Parathyroid adenoma (tissue), 2 donors: ENCODE results near the gene NUTM2F.
"Not testable (repeated sequence)": the region's sequence is repeated elsewhere in the genome, so short reads cannot be mapped to it uniquely, and the experiment has no call there.

Experiments
- H2AFZ ChIP-seq: fragments of 300-600 bp; sonication (generic); one replicate; pipeline ENCODE4 v1.7.0; 2017; ENCODE audit warnings: antibody characterized with exemption, mild to moderate bottlenecking
- H3K27ac ChIP-seq: fragments of 300-600 bp; sonication (generic); one replicate; pipeline ENCODE4 v1.7.0; 2017
- H3K27me3 ChIP-seq: fragments of 300-600 bp; sonication (generic); one replicate; pipeline ENCODE4 v1.7.0; 2017; ENCODE audit warnings: low read length; ENCODE audit not compliant: control insufficient read depth, insufficient read depth
- H3K36me3 ChIP-seq: fragments of 300-600 bp; sonication (generic); one replicate; pipeline ENCODE4 v1.7.0; 2017; ENCODE audit warnings: low read length; ENCODE audit not compliant: control insufficient read depth, insufficient read depth
- H3K4me1 ChIP-seq: fragments of 300-600 bp; sonication (generic); one replicate; pipeline ENCODE4 v1.7.0; 2017; ENCODE audit warnings: control low read depth
- H3K4me2 ChIP-seq: fragments of 300-600 bp; sonication (generic); one replicate; pipeline ENCODE4 v1.7.0; 2017; ENCODE audit warnings: low read length
- H3K4me3 ChIP-seq: fragments of 300-600 bp; sonication (generic); one replicate; pipeline ENCODE4 v1.7.0; 2017; ENCODE audit warnings: low read depth, low read length
- H3K79me2 ChIP-seq: fragments of 300-600 bp; sonication (generic); one replicate; pipeline ENCODE4 v1.7.0; 2017; ENCODE audit warnings: control low read depth
- H3K9ac ChIP-seq: fragments of 300-600 bp; sonication (generic); one replicate; pipeline ENCODE4 v1.7.0; 2017; ENCODE audit warnings: mild to moderate bottlenecking
- H3K9me3 ChIP-seq: fragments of 300-600 bp; sonication (generic); one replicate; pipeline ENCODE4 v1.7.0; 2017; ENCODE audit warnings: low read length; ENCODE audit not compliant: control insufficient read depth
- donor health status: primary hyperparathyroidism.

NUTM2F gene

DNA sequence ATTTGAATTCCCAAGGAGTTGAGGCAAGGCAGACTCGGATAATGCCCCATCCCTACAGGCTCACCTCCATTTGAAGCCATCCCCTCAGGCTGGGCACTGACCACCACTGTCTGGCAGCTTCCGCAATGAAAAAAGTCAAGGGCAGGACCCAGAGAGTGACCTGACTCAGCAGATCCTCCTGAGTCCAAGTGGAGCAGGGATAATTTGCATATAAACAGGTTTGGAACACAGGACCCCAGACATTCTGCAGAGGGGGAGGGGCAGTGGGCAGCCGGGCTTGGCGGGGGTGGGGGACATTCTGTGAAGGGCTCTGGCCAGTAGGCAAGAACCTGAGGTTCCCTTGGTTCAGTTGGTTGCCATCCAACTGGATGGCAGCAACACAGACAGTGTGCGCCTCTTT lies at the start of gene NUTM2F:
Gene NUTM2F (minus strand): TSS at position 101 of the 400 bp plus-strand sequence. CDS start 21 bp downstream, at position 80.
- not testable (repeated sequence) for H3K27me3 ChIP-seq, H2AFZ ChIP-seq, H3K27ac ChIP-seq, H3K36me3 ChIP-seq, H3K4me3 ChIP-seq, H3K79me2 ChIP-seq, H3K9ac ChIP-seq, H3K9me3 ChIP-seq, H3K4me1 ChIP-seq, H3K4me2 ChIP-seq

- not testable (repeated sequence) for H3K36me3 ChIP-seq, H3K9ac ChIP-seq, H3K79me2 ChIP-seq, H2AFZ ChIP-seq, H3K9me3 ChIP-seq, H3K27me3 ChIP-seq, H3K4me1 ChIP-seq
- peak overlapping the region; percentile 53 for H3K4me2 ChIP-seq
- peak overlapping the region; percentile 64 for H3K27ac ChIP-seq
- H3K4me3 ChIP-seq = peak overlapping the region; percentile 34
These were observed 46.8 kb upstream of the NUTM2F start for GRCh38 chr9:94375197-94375596.

DNA sequence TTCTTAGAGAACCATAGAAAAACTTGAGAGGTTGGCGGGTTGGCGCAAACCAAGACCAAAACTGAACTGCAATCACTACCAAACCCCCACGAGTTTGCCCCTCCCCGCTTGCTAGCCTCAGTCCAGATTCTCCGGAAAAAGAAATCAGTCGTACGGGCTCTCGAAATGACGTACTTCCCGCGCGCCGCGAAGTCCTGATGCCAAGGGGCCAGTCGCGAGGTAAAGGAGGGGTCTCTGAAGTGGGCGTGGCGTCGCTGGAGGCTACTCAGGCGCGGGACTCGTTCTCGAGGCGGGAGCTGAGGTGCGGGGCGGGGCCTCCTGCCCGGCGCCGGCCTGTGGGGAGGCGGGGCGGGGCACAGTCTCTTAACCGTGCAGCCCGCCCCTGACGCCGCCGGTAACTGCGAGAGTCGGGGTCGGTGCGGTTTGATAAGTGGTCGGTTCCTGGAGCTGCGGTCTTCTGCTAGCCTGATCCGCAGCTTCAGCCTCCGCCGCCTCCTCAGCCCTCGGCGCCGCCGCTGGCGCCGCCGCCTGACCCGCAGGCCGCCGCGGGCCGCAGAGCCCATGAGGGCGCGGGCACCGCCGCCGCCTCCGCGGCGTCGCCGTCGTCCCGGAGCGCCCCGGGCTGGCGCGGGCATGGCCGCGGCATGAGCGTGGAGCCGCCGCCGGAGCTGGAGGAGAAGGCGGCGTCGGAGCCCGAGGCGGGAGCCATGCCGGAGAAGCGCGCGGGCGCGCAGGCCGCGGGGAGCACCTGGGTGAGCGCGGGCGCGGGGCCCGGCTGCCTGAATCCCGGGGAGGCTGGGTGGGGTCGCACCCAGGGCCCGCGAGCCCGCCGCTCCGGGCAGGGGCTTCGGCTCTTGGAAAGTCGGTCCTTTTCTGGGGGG lies 46.0 kb upstream of the NUTM2F start:
- H3K27me3 ChIP-seq, H3K9me3 ChIP-seq, H3K9ac ChIP-seq, H3K36me3 ChIP-seq, H3K79me2 ChIP-seq, H3K4me1 ChIP-seq: not testable (repeated sequence)
- Histone ChIP-seq H3K4me3 (peak overlapping the region; percentile 64), H3K4me2 (peak overlapping the region; percentile 67), H2AFZ (peak overlapping the region; percentile 82), H3K27ac (peak overlapping the region; percentile 72)

DNA sequence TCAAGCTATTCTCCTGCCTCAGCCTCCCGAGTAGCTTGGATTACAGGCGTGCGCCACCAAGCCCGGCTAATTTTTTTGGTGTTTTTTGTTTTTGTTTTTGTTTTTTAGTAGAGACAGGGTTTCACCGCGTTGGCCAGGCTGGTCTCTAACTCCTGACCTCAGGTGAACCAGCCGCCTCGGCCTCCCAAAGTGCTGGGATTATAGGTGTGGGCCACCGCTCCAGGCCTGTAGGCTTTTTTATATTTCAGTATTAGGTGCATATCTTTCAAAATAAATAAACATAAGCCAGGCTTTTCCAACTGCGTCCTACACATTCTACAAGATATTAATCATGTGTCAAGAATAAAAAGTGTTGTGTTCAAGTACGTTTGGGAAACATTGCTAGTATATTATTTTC lies 45.3 kb upstream of the NUTM2F start:
- H3K27me3 ChIP-seq, H3K79me2 ChIP-seq, H3K9ac ChIP-seq, H3K9me3 ChIP-seq, H3K4me1 ChIP-seq, H3K36me3 ChIP-seq: not testable (repeated sequence)
- Histone ChIP-seq H2AFZ (peak overlapping the region; percentile 82), H3K4me2 (peak overlapping the region; percentile 67), H3K4me3 (peak overlapping the region; percentile 64), H3K27ac (peak overlapping the region; percentile 72)

GRCh38 chr9:94370266-94370665 lies 41.8 kb upstream of the NUTM2F start:
- not testable (repeated sequence) for H3K4me2 ChIP-seq, H3K27ac ChIP-seq, H3K36me3 ChIP-seq, H2AFZ ChIP-seq, H3K27me3 ChIP-seq, H3K4me1 ChIP-seq, H3K4me3 ChIP-seq, H3K9me3 ChIP-seq, H3K9ac ChIP-seq, H3K79me2 ChIP-seq

DNA sequence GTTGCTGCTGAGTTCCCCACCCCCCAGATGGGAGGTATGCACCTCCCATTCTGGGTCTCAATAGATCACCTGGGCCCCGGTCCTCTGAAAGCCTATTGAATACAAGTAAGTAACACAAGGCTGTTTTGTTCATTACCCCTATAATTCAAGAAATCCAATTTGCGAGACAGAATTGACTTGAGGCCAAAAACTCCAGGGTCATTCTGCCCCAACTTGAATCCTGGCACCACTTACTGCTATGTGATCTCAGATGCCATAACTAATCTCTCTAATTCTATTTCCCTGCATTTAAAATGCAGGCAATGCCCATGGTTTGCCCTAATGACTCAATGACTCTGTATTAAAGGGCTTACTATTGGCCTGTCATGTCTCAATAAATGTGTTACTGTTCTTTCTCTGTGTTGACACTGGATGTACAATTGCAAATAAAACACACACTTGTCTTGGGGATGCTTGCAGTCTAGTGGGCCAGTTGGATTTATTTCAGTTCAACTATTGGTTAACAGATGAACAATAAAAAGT lies 35.7 kb upstream of the NUTM2F start:
- not testable (repeated sequence) for H3K9me3 ChIP-seq, H3K4me1 ChIP-seq, H3K27ac ChIP-seq

DNA sequence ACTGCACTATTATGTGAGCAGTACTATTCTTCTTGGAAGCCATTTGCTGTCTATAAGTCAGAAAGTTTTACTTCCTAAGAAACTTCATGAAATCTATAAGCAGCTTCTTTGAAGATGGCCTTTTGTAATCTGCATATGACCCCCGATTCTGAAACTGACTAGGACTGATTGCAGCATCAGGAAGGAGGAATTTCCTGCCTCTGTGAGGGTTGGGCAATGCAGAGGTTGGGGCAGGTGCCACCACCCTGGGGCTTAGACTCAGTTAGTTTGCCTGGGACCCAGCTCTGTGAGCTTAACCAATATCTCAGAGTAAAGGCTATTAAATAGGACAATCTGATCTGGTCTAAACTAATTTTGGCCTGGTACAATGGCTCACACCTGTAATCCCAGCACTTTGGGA lies 28.7 kb upstream of the NUTM2F start:
- not testable (repeated sequence) for H3K27ac ChIP-seq, H3K27me3 ChIP-seq, H3K4me1 ChIP-seq, H3K4me3 ChIP-seq, H3K9me3 ChIP-seq, H2AFZ ChIP-seq, H3K36me3 ChIP-seq, H3K4me2 ChIP-seq, H3K9ac ChIP-seq, H3K79me2 ChIP-seq

More for the DNA sequence above, 35.7 kb upstream of the NUTM2F start:
- not testable (repeated sequence) for H3K9ac ChIP-seq, H3K4me3 ChIP-seq, H3K36me3 ChIP-seq, H2AFZ ChIP-seq, H3K79me2 ChIP-seq, H3K27me3 ChIP-seq, H3K4me2 ChIP-seq

DNA sequence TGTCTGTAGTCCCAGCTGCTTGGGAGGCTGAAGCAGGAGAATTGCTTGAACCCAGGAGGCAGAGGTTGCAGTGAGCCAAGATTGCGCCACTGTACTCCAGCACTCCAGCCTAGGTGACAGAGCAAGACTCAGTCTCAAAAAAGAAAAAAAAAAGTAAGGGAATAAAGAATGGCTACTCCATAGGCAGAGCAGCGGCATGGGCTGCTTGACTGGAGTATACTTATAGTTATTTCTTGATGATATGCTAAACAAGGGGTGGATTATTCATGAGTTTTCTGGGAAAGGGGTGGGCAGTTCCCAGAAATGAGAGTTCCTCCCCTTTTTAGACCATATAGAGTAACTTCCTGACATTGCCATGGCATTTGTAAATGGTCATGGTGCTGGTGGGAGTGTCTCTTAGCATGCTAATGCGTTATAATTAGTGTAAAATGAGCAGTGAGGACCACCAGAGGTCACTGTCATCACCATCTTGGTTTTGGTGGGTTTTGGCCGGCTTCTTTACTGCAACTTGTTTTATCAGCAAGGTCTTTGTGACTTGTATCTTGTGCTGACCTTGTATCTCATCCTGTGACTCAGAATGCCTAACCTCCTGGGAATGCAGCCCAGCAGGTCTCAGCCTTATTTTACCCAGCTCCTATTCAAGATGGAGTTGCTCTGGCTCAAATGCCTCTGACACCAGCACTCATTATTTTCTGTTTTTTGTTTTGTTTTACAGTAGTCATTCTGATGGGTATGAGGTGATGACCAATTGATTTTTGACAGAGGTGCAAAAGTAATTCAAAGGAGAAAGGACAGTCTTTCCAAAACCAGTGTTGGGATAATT lies 23.7 kb upstream of the NUTM2F start:
- not testable (repeated sequence) for H2AFZ ChIP-seq, H3K27ac ChIP-seq, H3K27me3 ChIP-seq, H3K9ac ChIP-seq, H3K36me3 ChIP-seq, H3K79me2 ChIP-seq, H3K4me3 ChIP-seq, H3K4me2 ChIP-seq, H3K4me1 ChIP-seq, H3K9me3 ChIP-seq

DNA sequence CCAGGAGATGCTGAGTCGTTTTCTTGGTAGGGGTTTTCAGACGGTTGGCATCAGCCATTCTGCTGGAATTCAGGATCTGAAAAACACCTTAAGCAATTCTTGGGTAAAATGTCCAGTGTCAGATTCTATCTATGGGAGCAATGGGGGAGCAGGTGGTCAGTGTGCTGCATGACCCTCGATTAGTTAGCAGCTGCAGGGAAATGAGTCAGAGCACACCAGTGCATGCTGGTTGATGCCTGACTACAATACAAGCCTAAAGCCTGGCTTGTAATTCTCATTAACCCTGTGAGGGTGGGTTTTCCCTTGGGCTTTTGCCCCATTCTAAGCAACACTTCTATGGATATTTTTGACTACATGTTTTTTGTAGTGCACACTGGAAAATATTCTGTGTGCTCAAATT lies 20.3 kb upstream of the NUTM2F start:
- H3K9me3 ChIP-seq, H3K4me3 ChIP-seq, H3K27me3 ChIP-seq, H3K9ac ChIP-seq, H3K36me3 ChIP-seq, H3K4me2 ChIP-seq, H3K79me2 ChIP-seq, H2AFZ ChIP-seq, H3K27ac ChIP-seq, H3K4me1 ChIP-seq: not testable (repeated sequence)

DNA sequence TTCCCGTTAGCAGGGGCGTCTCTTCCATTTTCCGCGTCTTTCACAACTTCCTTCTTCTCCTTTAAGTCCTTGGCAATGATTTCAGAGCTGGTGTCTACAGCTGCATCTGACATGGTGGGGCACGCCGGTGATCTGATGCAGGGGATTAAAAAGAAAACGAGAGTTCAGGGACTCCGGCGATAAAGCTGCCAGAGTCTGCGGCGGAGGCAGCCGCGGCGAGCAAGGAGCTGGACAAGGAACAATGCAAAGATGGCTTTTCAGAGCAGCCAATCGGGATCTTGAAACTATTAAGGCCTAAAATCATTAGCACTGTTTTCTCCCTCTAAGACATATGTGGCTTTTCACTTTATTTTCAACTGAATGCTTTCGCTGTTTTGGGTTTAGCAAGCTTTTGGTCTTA lies 19.0 kb upstream of the NUTM2F start:
- not testable (repeated sequence) for H3K4me2 ChIP-seq, H3K9ac ChIP-seq, H3K4me3 ChIP-seq, H3K36me3 ChIP-seq, H3K4me1 ChIP-seq, H3K9me3 ChIP-seq, H3K79me2 ChIP-seq, H3K27me3 ChIP-seq, H2AFZ ChIP-seq, H3K27ac ChIP-seq

DNA sequence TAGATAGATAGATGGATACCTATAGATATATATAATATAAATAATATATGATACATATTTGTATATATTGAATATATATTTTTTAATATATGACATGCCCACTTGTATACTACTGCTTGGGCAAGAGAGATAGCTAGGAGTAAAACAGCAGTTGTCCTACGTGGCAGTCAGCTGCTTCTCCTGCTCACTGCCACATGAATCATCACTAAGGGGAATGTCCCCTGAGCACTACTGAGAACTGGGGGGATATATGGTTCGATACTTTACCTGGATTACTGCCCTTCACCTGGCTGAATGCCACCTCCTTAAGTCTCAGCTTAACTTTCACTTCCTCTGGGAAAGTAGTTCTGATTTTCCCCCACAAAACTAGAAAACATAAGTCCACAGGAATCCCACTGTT lies 13.3 kb upstream of the NUTM2F start:
- H2AFZ ChIP-seq, H3K4me1 ChIP-seq, H3K4me2 ChIP-seq, H3K9ac ChIP-seq, H3K79me2 ChIP-seq, H3K4me3 ChIP-seq, H3K27me3 ChIP-seq, H3K36me3 ChIP-seq, H3K9me3 ChIP-seq, H3K27ac ChIP-seq: not testable (repeated sequence)
